ENCODE measurements around the gene IFT172.
"Not testable (repeated sequence)": the region's sequence is repeated elsewhere in the genome, so short reads cannot be mapped to it uniquely, and the experiment has no call there.

The IFT172 gene

GRCh38 chr2:27489498-27490397 is at the start of gene IFT172:
Gene IFT172 (minus strand): TSS chr2:27489743. CDS start chr2:27489653, 90 bp downstream.
- Histone ChIP-seq H3K36me3 (ENCODE audit: control insufficient read depth, insufficient read depth, low read length) (no peaks in the 10 kb centered on the region), H3K9me3 (ENCODE audit: control insufficient read depth, insufficient read depth, low read length) (no peaks in the 10 kb centered on the region), H3K4me1 (ENCODE audit: control insufficient read depth, insufficient read depth, low read length) (peaks cover 7% of the 10 kb centered on the region), H3K27me3 (ENCODE audit: control insufficient read depth, insufficient read depth, low read length) (peaks cover 13% of the 10 kb centered on the region), H3K4me3 (ENCODE audit: low read depth, low read length) (peak within 1 kb of the TSS; percentile 90), H3K9ac (ENCODE audit: low read depth, low read length) (peak within 1 kb of the TSS; percentile 5)

DNA sequence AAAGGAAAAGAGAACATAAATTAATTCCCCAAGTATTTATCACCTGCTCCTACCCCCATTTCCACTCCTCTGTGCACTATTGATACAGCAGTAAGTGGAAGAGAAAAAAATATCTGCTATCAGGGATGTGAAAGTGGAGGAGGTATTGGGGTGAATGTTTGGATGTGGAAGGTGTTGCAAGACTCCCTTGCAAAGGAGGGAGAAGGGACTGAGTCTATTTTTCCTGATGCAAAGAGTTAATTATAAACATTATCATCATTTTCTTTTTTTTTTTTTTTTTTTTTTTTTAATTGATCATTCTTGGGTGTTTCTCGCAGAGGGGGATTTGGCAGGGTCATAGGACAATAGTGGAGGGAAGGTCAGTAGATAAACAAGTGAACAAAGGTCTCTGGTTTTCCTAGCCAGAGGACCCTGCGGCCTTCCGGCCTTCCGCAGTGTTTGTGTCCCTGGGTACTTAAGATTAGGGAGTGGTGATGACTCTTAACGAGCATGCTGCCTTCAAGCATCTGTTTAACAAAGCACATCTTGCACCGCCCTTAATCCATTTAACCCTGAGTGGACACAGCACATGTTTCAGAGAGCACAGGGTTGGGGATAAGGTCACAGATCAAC is 49.4 kb upstream of the IFT172 start:
- not testable (repeated sequence) for H3K9ac ChIP-seq (ENCODE audit: low read depth, low read length); H3K27me3 ChIP-seq (ENCODE audit: control insufficient read depth, insufficient read depth, low read length); H3K9me3 ChIP-seq (ENCODE audit: control insufficient read depth, insufficient read depth, low read length); H3K4me1 ChIP-seq (ENCODE audit: control insufficient read depth, insufficient read depth, low read length); H3K36me3 ChIP-seq (ENCODE audit: control insufficient read depth, insufficient read depth, low read length); H3K4me3 ChIP-seq (ENCODE audit: low read depth, low read length)

- no peak overlapping the region for H3K9ac ChIP-seq (ENCODE audit: low read depth, low read length)
- no peaks in the 10 kb centered on the region for H3K4me1 ChIP-seq (ENCODE audit: control insufficient read depth, insufficient read depth, low read length)
- no peaks in the 10 kb centered on the region for H3K36me3 ChIP-seq (ENCODE audit: control insufficient read depth, insufficient read depth, low read length)
- no peak overlapping the region for H3K4me3 ChIP-seq (ENCODE audit: low read depth, low read length)
- H3K9me3 ChIP-seq (ENCODE audit: control insufficient read depth, insufficient read depth, low read length), result peaks cover 3% of the 10 kb centered on the region
- no peaks in the 10 kb centered on the region for H3K27me3 ChIP-seq (ENCODE audit: control insufficient read depth, insufficient read depth, low read length)
These were observed 47.7 kb upstream of the IFT172 start for GRCh38 chr2:27537287-27537686.

- Histone ChIP-seq H3K36me3 (ENCODE audit: control insufficient read depth, insufficient read depth, low read length) (no peaks in the 10 kb centered on the region), H3K27me3 (ENCODE audit: control insufficient read depth, insufficient read depth, low read length) (no peaks in the 10 kb centered on the region), H3K9ac (ENCODE audit: low read depth, low read length) (no peak overlapping the region), H3K9me3 (ENCODE audit: control insufficient read depth, insufficient read depth, low read length) (no peaks in the 10 kb centered on the region), H3K4me1 (ENCODE audit: control insufficient read depth, insufficient read depth, low read length) (no peaks in the 10 kb centered on the region), H3K4me3 (ENCODE audit: low read depth, low read length) (no peak overlapping the region)
These were observed 42.4 kb upstream of the IFT172 start for GRCh38 chr2:27531983-27532382.

DNA sequence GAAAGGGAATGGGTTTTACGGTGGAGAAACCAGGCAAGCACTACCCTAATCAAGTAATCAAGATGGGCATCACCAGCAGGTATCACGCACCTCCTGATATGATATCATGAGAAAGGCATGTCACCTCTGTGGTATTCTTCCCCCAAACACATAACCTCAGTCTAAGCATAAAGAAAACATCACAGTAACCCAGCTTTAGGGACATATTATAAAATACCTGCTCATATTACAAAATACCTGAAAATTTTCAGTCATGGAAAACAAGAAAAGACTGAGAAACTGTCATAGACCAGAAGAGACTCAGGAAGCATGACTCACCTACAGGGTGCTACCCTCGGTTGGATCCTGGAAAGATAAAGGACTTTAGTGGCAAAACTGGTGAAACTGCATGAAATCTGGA is 37.6 kb upstream of the IFT172 start:
- Histone ChIP-seq H3K27me3 (ENCODE audit: control insufficient read depth, insufficient read depth, low read length) (no peaks in the 10 kb centered on the region), H3K9me3 (ENCODE audit: control insufficient read depth, insufficient read depth, low read length) (no peaks in the 10 kb centered on the region), H3K9ac (ENCODE audit: low read depth, low read length) (no peak overlapping the region)

DNA sequence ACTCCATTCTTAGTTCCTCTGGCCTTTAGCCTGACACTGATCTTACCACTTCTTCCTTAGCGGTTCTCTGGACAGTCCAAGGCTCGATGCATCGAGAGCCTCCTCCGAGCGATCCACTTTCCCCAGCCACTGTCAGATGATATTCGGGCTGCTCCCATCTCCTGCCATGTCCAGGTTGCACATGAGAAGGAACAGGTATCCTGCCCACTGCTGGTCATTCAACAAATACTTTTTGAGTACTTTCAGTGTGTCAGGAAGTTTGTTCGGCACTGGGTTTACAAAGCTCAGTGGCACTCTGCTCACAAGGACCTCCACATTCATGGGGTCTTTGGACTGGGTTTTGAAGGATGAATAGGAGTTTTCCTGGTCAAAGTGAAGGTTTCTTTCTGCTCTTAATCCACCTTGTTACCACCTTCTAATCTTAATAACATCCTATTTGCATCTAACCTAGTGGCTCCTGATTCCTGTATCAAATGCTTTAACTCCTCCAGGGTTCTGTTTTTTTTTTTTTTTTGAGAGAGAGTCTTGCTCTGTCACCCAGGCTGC is 32.9 kb upstream of the IFT172 start:
- Histone ChIP-seq H3K9ac (ENCODE audit: low read depth, low read length) (no peak overlapping the region), H3K4me1 (ENCODE audit: control insufficient read depth, insufficient read depth, low read length) (no peaks in the 10 kb centered on the region), H3K4me3 (ENCODE audit: low read depth, low read length) (no peak overlapping the region), H3K27me3 (ENCODE audit: control insufficient read depth, insufficient read depth, low read length) (no peaks in the 10 kb centered on the region), H3K36me3 (ENCODE audit: control insufficient read depth, insufficient read depth, low read length) (no peaks in the 10 kb centered on the region), H3K9me3 (ENCODE audit: control insufficient read depth, insufficient read depth, low read length) (no peaks in the 10 kb centered on the region)

More for the DNA sequence above, 37.6 kb upstream of the IFT172 start:
- no peaks in the 10 kb centered on the region for H3K36me3 ChIP-seq (ENCODE audit: control insufficient read depth, insufficient read depth, low read length)
- no peaks in the 10 kb centered on the region for H3K4me1 ChIP-seq (ENCODE audit: control insufficient read depth, insufficient read depth, low read length)
- no peak overlapping the region for H3K4me3 ChIP-seq (ENCODE audit: low read depth, low read length)

GRCh38 chr2:27520316-27520715 is 30.8 kb upstream of the IFT172 start:
- no peaks in the 10 kb centered on the region for H3K9me3 ChIP-seq (ENCODE audit: control insufficient read depth, insufficient read depth, low read length)
- H3K4me1 ChIP-seq (ENCODE audit: control insufficient read depth, insufficient read depth, low read length), result no peaks in the 10 kb centered on the region
- H3K27me3 ChIP-seq (ENCODE audit: control insufficient read depth, insufficient read depth, low read length), result no peaks in the 10 kb centered on the region
- no peak overlapping the region for H3K4me3 ChIP-seq (ENCODE audit: low read depth, low read length)
- no peak overlapping the region for H3K9ac ChIP-seq (ENCODE audit: low read depth, low read length)
- no peaks in the 10 kb centered on the region for H3K36me3 ChIP-seq (ENCODE audit: control insufficient read depth, insufficient read depth, low read length)

DNA sequence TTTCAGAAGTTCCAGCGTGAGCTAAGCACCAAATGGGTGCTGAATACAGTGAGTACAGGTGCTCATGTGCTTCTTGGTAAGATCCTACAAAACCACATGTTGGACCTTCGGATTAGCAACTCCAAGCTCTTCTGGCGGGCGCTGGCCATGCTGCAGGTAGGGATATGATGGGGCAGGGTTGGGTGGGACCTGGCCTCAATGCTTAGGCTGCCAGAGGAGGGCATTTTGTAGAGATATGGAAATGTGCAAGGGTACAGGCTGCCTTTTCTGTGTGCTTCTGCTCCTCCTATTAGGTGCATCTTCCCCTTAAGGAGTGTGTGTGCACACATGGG is 29.2 kb upstream of the IFT172 start:
- no peaks in the 10 kb centered on the region for H3K9me3 ChIP-seq (ENCODE audit: control insufficient read depth, insufficient read depth, low read length)
- no peak overlapping the region for H3K4me3 ChIP-seq (ENCODE audit: low read depth, low read length)
- H3K27me3 ChIP-seq (ENCODE audit: control insufficient read depth, insufficient read depth, low read length), result no peaks in the 10 kb centered on the region
- H3K36me3 ChIP-seq (ENCODE audit: control insufficient read depth, insufficient read depth, low read length), result no peaks in the 10 kb centered on the region
- H3K9ac ChIP-seq (ENCODE audit: low read depth, low read length), result no peak overlapping the region
- H3K4me1 ChIP-seq (ENCODE audit: control insufficient read depth, insufficient read depth, low read length), result no peaks in the 10 kb centered on the region

- Histone ChIP-seq H3K9ac (ENCODE audit: low read depth, low read length) (no peak overlapping the region), H3K27me3 (ENCODE audit: control insufficient read depth, insufficient read depth, low read length) (no peaks in the 10 kb centered on the region), H3K36me3 (ENCODE audit: control insufficient read depth, insufficient read depth, low read length) (no peaks in the 10 kb centered on the region), H3K9me3 (ENCODE audit: control insufficient read depth, insufficient read depth, low read length) (no peaks in the 10 kb centered on the region), H3K4me3 (ENCODE audit: low read depth, low read length) (no peak overlapping the region), H3K4me1 (ENCODE audit: control insufficient read depth, insufficient read depth, low read length) (no peaks in the 10 kb centered on the region)
These were observed 28.7 kb upstream of the IFT172 start for GRCh38 chr2:27518113-27518781.

DNA sequence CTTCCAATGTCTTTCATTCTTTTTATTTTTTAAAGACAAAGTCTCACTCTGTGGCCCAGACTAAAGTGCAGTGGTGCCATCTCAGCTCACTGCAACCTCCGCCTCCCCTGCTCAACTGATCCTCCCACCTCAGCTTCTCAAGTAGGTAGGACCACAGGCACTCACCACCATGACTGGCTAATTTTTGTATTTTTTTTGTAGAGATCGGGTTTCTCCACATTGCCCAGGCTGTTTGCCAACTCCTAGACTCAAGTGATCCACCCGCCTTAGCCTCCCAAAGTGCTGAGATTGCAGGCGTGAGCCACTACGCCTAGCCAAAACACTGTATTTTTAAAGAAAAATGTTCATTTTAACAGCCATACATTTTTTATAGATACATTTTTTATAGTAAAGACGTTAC is 19.8 kb upstream of the IFT172 start:
- H3K9me3 ChIP-seq (ENCODE audit: control insufficient read depth, insufficient read depth, low read length), result no peaks in the 10 kb centered on the region
- H3K4me1 ChIP-seq (ENCODE audit: control insufficient read depth, insufficient read depth, low read length), result no peaks in the 10 kb centered on the region
- no peaks in the 10 kb centered on the region for H3K27me3 ChIP-seq (ENCODE audit: control insufficient read depth, insufficient read depth, low read length)
- no peak overlapping the region for H3K9ac ChIP-seq (ENCODE audit: low read depth, low read length)
- H3K36me3 ChIP-seq (ENCODE audit: control insufficient read depth, insufficient read depth, low read length), result no peaks in the 10 kb centered on the region
- no peak overlapping the region for H3K4me3 ChIP-seq (ENCODE audit: low read depth, low read length)

DNA sequence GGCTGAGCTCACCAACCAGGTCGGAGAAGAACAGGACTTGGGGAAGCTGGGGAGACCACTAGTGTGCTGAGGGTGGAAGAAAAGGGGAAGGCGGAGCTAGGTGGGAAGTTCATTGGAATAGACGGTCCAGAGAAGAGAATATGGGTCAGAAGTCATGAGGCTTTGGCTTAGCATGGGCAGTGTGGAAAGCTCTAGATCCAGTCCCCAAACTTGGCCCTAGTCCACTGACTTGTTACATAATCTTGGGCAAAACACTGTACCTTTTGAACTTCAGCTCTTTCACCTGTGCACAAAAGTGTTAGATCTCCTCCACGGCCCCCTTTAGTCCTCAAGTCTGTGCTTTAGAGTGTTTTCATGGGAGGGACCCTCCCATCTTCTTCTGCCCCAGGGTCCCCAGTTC is 17.8 kb upstream of the IFT172 start:
- no peak overlapping the region for H3K4me3 ChIP-seq (ENCODE audit: low read depth, low read length)

More for the DNA sequence above, 17.8 kb upstream of the IFT172 start:
- H3K9me3 ChIP-seq (ENCODE audit: control insufficient read depth, insufficient read depth, low read length), result no peaks in the 10 kb centered on the region
- no peaks in the 10 kb centered on the region for H3K27me3 ChIP-seq (ENCODE audit: control insufficient read depth, insufficient read depth, low read length)
- H3K4me1 ChIP-seq (ENCODE audit: control insufficient read depth, insufficient read depth, low read length), result no peaks in the 10 kb centered on the region
- no peak overlapping the region for H3K9ac ChIP-seq (ENCODE audit: low read depth, low read length)
- no peaks in the 10 kb centered on the region for H3K36me3 ChIP-seq (ENCODE audit: control insufficient read depth, insufficient read depth, low read length)

Data from iPS-15b (cell line).